Measurements from ENCODE around the gene SNX12. TPM values are rescaled to one million over a fixed set of nuclear protein-coding genes. Genes with fewer than 3 reads are reported as not detected.

The SNX12 gene
- total and polyA plus RNA-seq, 9 donors: 28.5 to 74.8 (median 59.2) TPM

GRCh38 chrX:71105628-71106027 lies 37.5 kb upstream of the SNX12 start:
- TF ChIP-seq POLR2A (IDR thresholded peaks at IDR 0.05) (no peak), EP300 (IDR thresholded peaks at IDR 0.05) (no peak)
- 74 to 89% (median 74%) methylated on average over 3 of the region's 3 CpGs for WGBS, 3 donors
- no peaks in the 10 kb centered on the region for H3K4me1 ChIP-seq (ENCODE audit: insufficient read depth)
- DNase-seq: no peak
- H3K27ac ChIP-seq: no peak overlapping the region
- no peaks in the 10 kb centered on the region for H3K27me3 ChIP-seq
- intact Hi-C loops (cut with DNase I): no loop called here
- no peak overlapping the region for H3K4me3 ChIP-seq
- no peaks in the 10 kb centered on the region for H3K9me3 ChIP-seq
- no peaks in the 10 kb centered on the region for H3K36me3 ChIP-seq

- TF ChIP-seq POLR2A (IDR thresholded peaks at IDR 0.05): no peak
- TF ChIP-seq CTCF (IDR thresholded peaks at IDR 0.05): no peak
- no peak for TF ChIP-seq EP300 (IDR thresholded peaks at IDR 0.05)
- peak in 1 of 5 donors; percentile 24 for DNase-seq
- intact Hi-C loops (cut with DNase I): no loop called here
- Histone ChIP-seq H3K27me3 (no peaks in the 10 kb centered on the region), H3K9me3 (no peaks in the 10 kb centered on the region), H3K4me1 (ENCODE audit: insufficient read depth) (peaks cover 1% of the 10 kb centered on the region), H3K27ac (peak overlapping the region in 1 of 2 donors; percentile 23), H3K4me3 (no peak overlapping the region), H3K36me3 (no peaks in the 10 kb centered on the region)
- WGBS, 3 donors: 31 to 45% (median 34%) methylated on average over 10 of the region's 10 CpGs
Measured at GRCh38 chrX:71103110-71103983, 35.2 kb upstream of the SNX12 start.

DNA sequence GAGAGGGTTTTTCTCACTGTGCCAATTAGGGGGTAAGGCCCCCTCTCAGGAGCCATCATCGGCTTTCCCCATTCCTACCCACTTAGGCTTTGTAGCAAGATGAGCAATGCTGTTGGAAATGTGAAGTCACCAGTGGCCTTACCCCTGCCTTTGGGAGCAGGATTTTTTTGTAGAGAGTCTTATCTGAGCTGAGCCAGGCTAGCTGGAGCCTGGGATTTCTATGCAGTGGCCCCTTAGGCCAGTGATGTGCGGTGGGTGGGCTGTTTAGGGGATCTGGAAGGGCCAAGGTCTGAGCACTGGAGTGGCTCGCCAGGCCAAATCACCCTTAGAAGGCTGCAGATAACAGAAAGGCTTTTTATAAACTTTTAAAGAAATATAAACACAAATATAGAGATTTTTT lies 34.2 kb upstream of the SNX12 start:
- 28 to 46% (median 39%) methylated on average over 3 of the region's 3 CpGs for WGBS, 3 donors
- no peak for DNase-seq
- H3K4me3 ChIP-seq: no peak overlapping the region
- no peaks in the 10 kb centered on the region for H3K9me3 ChIP-seq
- peaks cover 1% of the 10 kb centered on the region for H3K4me1 ChIP-seq (ENCODE audit: insufficient read depth)
- no peaks in the 10 kb centered on the region for H3K36me3 ChIP-seq
- TF ChIP-seq CTCF (IDR thresholded peaks at IDR 0.05) (no peak), POLR2A (IDR thresholded peaks at IDR 0.05) (no peak), EP300 (IDR thresholded peaks at IDR 0.05) (no peak)
- intact Hi-C loops (cut with DNase I): no loop called here
- no peaks in the 10 kb centered on the region for H3K27me3 ChIP-seq
- no peak overlapping the region for H3K27ac ChIP-seq

GRCh38 chrX:71100581-71101505 lies 32.7 kb upstream of the SNX12 start:
- peaks cover 1% of the 10 kb centered on the region for H3K4me1 ChIP-seq (ENCODE audit: insufficient read depth)
- H3K4me3 ChIP-seq: no peak overlapping the region
- DNase-seq: no peak
- no peaks in the 10 kb centered on the region for H3K36me3 ChIP-seq
- WGBS, 3 donors: 71 to 81% (median 72%) methylated on average over 29 to 31 of the region's 31 CpGs
- H3K27me3 ChIP-seq: no peaks in the 10 kb centered on the region
- intact Hi-C loops (cut with DNase I): no loop called here
- no peak overlapping the region for H3K27ac ChIP-seq
- no peak for TF ChIP-seq EP300 (IDR thresholded peaks at IDR 0.05)
- no peak for TF ChIP-seq CTCF (IDR thresholded peaks at IDR 0.05)
- no peak for TF ChIP-seq POLR2A (IDR thresholded peaks at IDR 0.05)
- H3K9me3 ChIP-seq: no peaks in the 10 kb centered on the region

All from ovary (tissue), 9 donors.